HCT116 (cell line): Measurements from ENCODE around the gene ITPKA. TPM values are rescaled to one million over a fixed set of nuclear protein-coding genes. Genes with fewer than 3 reads are reported as not detected.

ENCODE experiments used
- ATAC-seq: fragments of 200-7000 bp; cut with Tn5 transposase; 2 replicates; pipeline ENCODE4 v1.9.1; 2020; ENCODE audit warnings: mild to moderate bottlenecking, moderate library complexity
- BruUV-seq: library from RNA; stranded (reverse); fragments of 400-500 nt; replicated peaks from 2 replicates; lab custom pipeline; 2021; lab: Mats Ljungman, UMichigan
- CTCF ChIA-PET: fragments of 300-600 bp; sonication (Branson Sonifier 250); formaldehyde crosslinking; loops from one replicate; lab custom pipeline; 2021; ENCODE audit warnings: antibody characterized with exemption; lab: Charles Lee
- POLR2A ChIA-PET: fragments of 300-600, 350-600 bp; sonication (Branson Sonifier 250); formaldehyde crosslinking; loops from one replicate; lab custom pipeline; 2021; ENCODE audit warnings: antibody characterized with exemption; lab: Charles Lee
- RAD21 ChIA-PET, 2 experiments: fragments of 300-600 bp; sonication (Branson Sonifier 250); formaldehyde crosslinking; loops; one replicate each; lab custom pipeline; 2023; ENCODE audit warnings: low total read pairs in 2 of 2; ENCODE audit not compliant: uncharacterized antibody in 2 of 2, unreplicated experiment in 2 of 2, low non-redundant PET in 1 of 2; lab: Charles Lee
- DNase-seq: peaks from one replicate; pipeline ENCODE4 v3.0.0-alpha.2; 2010; ENCODE audit warnings: low read depth, low spot score
- H2AFZ ChIP-seq: fragments of 200-600 bp; shearing (Covaris generic), sonication (generic); 2 replicates; pipeline ENCODE4 v1.6.1; 2017; ENCODE audit warnings: low read depth, mixed run types, mixed read lengths, antibody characterized with exemption, low read length; ENCODE audit not compliant: poor library complexity, severe bottlenecking
- H3K27ac ChIP-seq: 2 replicates; pipeline ENCODE4 v1.5.1; 2012; ENCODE audit warnings: low read depth, low read length
- H3K27me3 ChIP-seq: fragments of 200-600 bp; sonication (generic); 2 replicates; pipeline ENCODE4 v1.6.1; 2016; ENCODE audit warnings: mixed run types, low read length, mixed read lengths; ENCODE audit not compliant: insufficient read depth
- H3K36me3 ChIP-seq, 2 experiments: fragments of 200-500 bp in 1 of 2; fragments of 200-600 bp in 1 of 2; sonication (Bioruptor generic) in 1 of 2; sonication (generic) in 1 of 2; 2 replicates each; pipeline versions ENCODE4 v1.5.1 to v1.6.1; 2014 to 2016; ENCODE audit warnings: low read length in 2 of 2, inconsistent platforms in 1 of 2, mixed read lengths in 1 of 2, mixed run types in 1 of 2; ENCODE audit not compliant: insufficient read depth in 2 of 2, control insufficient read depth in 1 of 2
- H3K4me1 ChIP-seq, 2 experiments: fragments of 200-600 bp in 1 of 2; sonication (generic) in 1 of 2; 2 replicates each; pipeline versions ENCODE4 v1.5.1 to v1.6.1; 2012 to 2017; ENCODE audit warnings: low read length in 2 of 2, inconsistent platforms in 1 of 2, mild to moderate bottlenecking in 1 of 2, mixed read lengths in 1 of 2, mixed run types in 1 of 2, moderate library complexity in 1 of 2; ENCODE audit not compliant: insufficient read depth in 2 of 2, control insufficient read depth in 1 of 2
- H3K4me2 ChIP-seq: fragments of 200-600 bp; sonication (generic); 2 replicates; pipeline ENCODE4 v1.6.1; 2017; ENCODE audit warnings: mixed run types, low read length, mixed read lengths
- H3K4me3 ChIP-seq, 2 experiments: fragments of 200-600 bp in 1 of 2; sonication (generic) in 1 of 2; replicated peaks in 1 of 2; 2 replicates each; pipeline ENCODE4 v1.5.1; 2011 to 2016; ENCODE audit warnings: low read length in 2 of 2, control low read depth in 1 of 2, low read depth in 1 of 2, mild to moderate bottlenecking in 1 of 2, mixed read lengths in 1 of 2, mixed run types in 1 of 2
- H3K79me2 ChIP-seq: fragments of 200-600 bp; sonication (generic); 2 replicates; pipeline ENCODE4 v1.6.1; 2017; ENCODE audit warnings: mild to moderate bottlenecking, mixed run types, low read length, moderate library complexity, mixed read lengths; ENCODE audit not compliant: insufficient read depth
- H3K9ac ChIP-seq: fragments of 200-600 bp; sonication (generic); 2 replicates; pipeline ENCODE4 v1.6.1; 2016; ENCODE audit warnings: low read length, mixed read lengths
- H3K9me2 ChIP-seq: fragments of 200-600 bp; sonication (generic), shearing (Covaris generic); 2 replicates; pipeline ENCODE4 v1.6.1; 2017; ENCODE audit warnings: mixed run types, mild to moderate bottlenecking, moderate library complexity; ENCODE audit not compliant: insufficient read depth
- H3K9me3 ChIP-seq, 2 experiments: fragments of 200-500 bp in 1 of 2; fragments of 200-600 bp in 1 of 2; sonication (Bioruptor generic) in 1 of 2; sonication (generic) in 1 of 2; 2 replicates each; pipeline ENCODE4 v1.6.1; 2014 to 2017; ENCODE audit warnings: low read length in 2 of 2, mixed read lengths in 2 of 2, inconsistent platforms in 1 of 2, low read depth in 1 of 2, mild to moderate bottlenecking in 1 of 2, mixed run types in 1 of 2, moderate library complexity in 1 of 2; ENCODE audit not compliant: control insufficient read depth in 1 of 2, insufficient read depth in 1 of 2
- H4K20me1 ChIP-seq: fragments of 200-600 bp; sonication (generic), shearing (Covaris generic); 2 replicates; pipeline ENCODE4 v1.6.1; 2017; ENCODE audit warnings: mixed run types, mild to moderate bottlenecking, moderate library complexity; ENCODE audit not compliant: insufficient read depth
- ATF3 ChIP-seq: IDR thresholded peaks from 2 replicates; pipeline ENCODE4 v1.6.1; 2012
- CTCF ChIP-seq, 3 experiments: fragments of 200-600 bp in 1 of 3; sonication (generic) in 1 of 3; IDR thresholded peaks in 2 of 3; conservative IDR thresholded peaks in 1 of 3; 2 replicates each; pipeline ENCODE4 v1.5.1; 2012 to 2017; ENCODE audit warnings: low read depth in 2 of 3, low read length in 2 of 3, antibody characterized with exemption in 1 of 3, borderline replicate concordance in 1 of 3, control low read depth in 1 of 3, mild to moderate bottlenecking in 1 of 3, mixed read lengths in 1 of 3, mixed run types in 1 of 3, moderate library complexity in 1 of 3; ENCODE audit not compliant: insufficient read depth in 1 of 3
- EZH2 ChIP-seq: fragments of 200-600 bp; sonication (generic); IDR thresholded peaks from 2 replicates; pipeline ENCODE4 v1.6.1; 2017; ENCODE audit warnings: antibody characterized with exemption, mixed run types
- FOSL1 ChIP-seq: IDR thresholded peaks from 2 replicates; pipeline ENCODE4 v1.6.1; 2012; ENCODE audit warnings: low read depth
- JUND ChIP-seq: IDR thresholded peaks from 2 replicates; pipeline ENCODE4 v1.6.1; 2012
- POLR2AphosphoS5 ChIP-seq: IDR thresholded peaks from 2 replicates; pipeline ENCODE4 v1.6.1; 2011; ENCODE audit warnings: mild to moderate bottlenecking, low read depth, low read length, moderate library complexity
- YY1 ChIP-seq: IDR thresholded peaks from 2 replicates; pipeline ENCODE4 v1.6.1; 2011; ENCODE audit warnings: low read length, low read depth, moderate library complexity, mild to moderate bottlenecking; ENCODE audit not compliant: insufficient replicate concordance; ENCODE audit errors: extremely low read depth
- intact Hi-C: fragments of 100-400 bp; cut with micrococcal nuclease; formaldehyde crosslinking; loops from 2 replicates; pipeline ENCODE4 v1.10.0; 2022
- total RNA-seq: library from RNA; stranded (reverse); gene quantifications from one replicate; pipeline ENCODE4 v1.2.1, GENCODE V29; 2021; ENCODE audit not compliant: unreplicated experiment

ITPKA gene
- total RNA-seq, 1 experiment from 2014 or later: 10.8 TPM

- H3K9ac ChIP-seq: no peak overlapping the region
- intact Hi-C loops: no loop called here
- H2AFZ ChIP-seq: no peak overlapping the region
- H3K9me3 ChIP-seq: no peaks in the 10 kb centered on the region
- BruUV-seq: no TSS peak
- H3K79me2 ChIP-seq: no peaks in the 10 kb centered on the region
- no peak for DNase-seq
- H3K4me3 ChIP-seq: no peak overlapping the region
- no peaks in the 10 kb centered on the region for H3K9me2 ChIP-seq
- no peak for TF ChIP-seq CTCF (IDR thresholded peaks at IDR 0.05 in 2 of 3, conservative IDR thresholded peaks at IDR 0.05 in 1 of 3; ENCODE audit: borderline replicate concordance in 1 of 3, insufficient read depth in 1 of 3, low read depth in 2 of 3, low read length in 2 of 3)
- TF ChIP-seq FOSL1: no peak
- no peak for TF ChIP-seq POLR2AphosphoS5
- TF ChIP-seq EZH2: no peak
- no peak for TF ChIP-seq ATF3
- H3K4me2 ChIP-seq: no peak overlapping the region
- no peak overlapping the region for H3K27ac ChIP-seq
- RAD21 ChIA-PET: no interaction called here
- H4K20me1 ChIP-seq: no peaks in the 10 kb centered on the region
- H3K4me1 ChIP-seq: no peaks in the 10 kb centered on the region
- CTCF ChIA-PET: no interaction called here
- no peaks in the 10 kb centered on the region for H3K27me3 ChIP-seq
- H3K36me3 ChIP-seq: peaks cover 5 to 8% of the 10 kb centered on the region in 2 experiments; a peak in 3 of 4 replicates
- POLR2A ChIA-PET: no interaction called here
- no peak for ATAC-seq
Observed at GRCh38 chr15:41521614-41522013, 27.9 kb downstream of the ITPKA start.

- no peaks in the 10 kb centered on the region for H3K79me2 ChIP-seq
- no peaks in the 10 kb centered on the region for H3K9me3 ChIP-seq
- H4K20me1 ChIP-seq: no peaks in the 10 kb centered on the region
- BruUV-seq: no TSS peak
- H3K4me3 ChIP-seq: no peak overlapping the region
- no peak overlapping the region for H3K9ac ChIP-seq
- H3K27ac ChIP-seq: no peak overlapping the region
- POLR2A ChIA-PET: no interaction called here
- no peak for ATAC-seq
- TF ChIP-seq POLR2AphosphoS5 (no peak), JUND (no peak), YY1 (no peak)
- H3K9me2 ChIP-seq: no peaks in the 10 kb centered on the region
- no peak overlapping the region for H3K4me2 ChIP-seq
- no peaks in the 10 kb centered on the region for H3K27me3 ChIP-seq
- DNase-seq: no peak
- RAD21 ChIA-PET: no interaction called here
- intact Hi-C loops: no loop called here
- CTCF ChIA-PET: no interaction called here
- peaks cover 7 to 16% of the 10 kb centered on the region in 2 experiments; a peak in 3 of 4 replicates for H3K36me3 ChIP-seq
- no peaks in the 10 kb centered on the region for H3K4me1 ChIP-seq
- H2AFZ ChIP-seq: no peak overlapping the region
Observed at GRCh38 chr15:41523097-41523496, 29.4 kb downstream of the ITPKA start.
